HG03457 (cell line): Measurements from ENCODE around the gene SFXN4.
"Not testable (repeated sequence)": the region's sequence is repeated elsewhere in the genome, so short reads cannot be mapped to it uniquely, and the experiment has no call there.

Experiments
- ATAC-seq: cut with Tn5 transposase; IDR thresholded peaks from one replicate; pipeline ENCODE4 v1.9.1; 2021; ENCODE audit warnings: moderate number of reproducible peaks; ENCODE audit not compliant: unreplicated experiment

The SFXN4 gene

DNA sequence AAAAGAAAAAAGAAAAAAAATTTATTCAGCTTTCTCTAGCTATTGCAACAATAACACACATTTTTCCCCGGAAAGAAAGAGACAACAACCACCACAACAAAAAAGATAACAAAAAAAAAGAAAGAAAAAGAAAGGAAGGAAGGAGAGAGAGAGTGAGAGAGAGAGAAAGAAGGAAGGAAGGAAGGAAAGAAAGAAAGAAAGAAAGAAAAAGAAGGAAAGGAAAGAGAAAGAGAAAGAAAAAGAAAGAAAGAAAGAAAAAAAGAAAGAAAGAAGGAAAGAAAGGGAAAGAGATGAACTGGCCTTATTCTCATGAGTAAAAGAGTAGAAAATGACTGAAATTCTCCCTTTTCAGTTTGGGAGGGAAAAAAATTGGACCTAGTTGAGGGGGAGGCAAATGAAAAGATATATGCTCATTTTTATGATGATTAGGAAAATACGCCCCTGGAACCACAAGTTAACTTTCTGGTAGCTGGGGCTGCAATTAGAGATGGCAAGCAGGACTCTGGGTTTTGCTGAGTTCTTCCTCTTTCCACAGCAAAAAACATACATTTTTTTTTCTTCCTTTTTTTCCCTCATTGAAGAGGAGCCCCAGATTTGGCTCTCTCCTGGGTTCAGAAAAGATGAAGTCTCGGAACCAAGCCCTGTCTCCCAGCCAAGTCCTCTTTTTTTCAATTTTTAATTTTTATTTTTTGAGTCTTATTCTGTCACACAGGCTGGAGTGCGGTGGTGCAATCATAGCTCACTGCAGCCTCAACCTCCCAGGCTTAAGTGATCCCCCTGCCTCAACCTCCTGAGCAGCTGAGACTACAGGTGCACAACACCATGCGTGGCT is 25.7 kb upstream of the SFXN4 start:
- no peak for ATAC-seq

DNA sequence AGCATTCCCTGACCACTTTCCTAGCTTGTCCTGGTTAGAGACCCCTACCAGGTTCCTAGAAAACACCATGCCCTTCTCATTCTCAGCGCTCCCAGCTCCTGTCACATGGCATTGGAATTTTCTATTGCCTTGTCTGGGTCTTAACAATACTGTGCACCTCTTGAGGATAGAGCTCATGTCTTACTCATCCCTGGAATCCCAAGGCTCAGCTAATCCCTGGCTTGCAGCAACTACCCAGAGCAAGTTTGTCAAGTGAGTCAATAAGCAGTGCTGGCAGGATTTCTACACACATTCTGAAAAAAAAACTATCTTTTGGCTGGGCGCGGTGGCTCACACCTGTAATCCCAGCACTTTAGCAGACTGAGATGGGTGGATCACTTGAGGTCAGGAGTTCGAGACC is 24.8 kb upstream of the SFXN4 start:
- no peak for ATAC-seq

DNA sequence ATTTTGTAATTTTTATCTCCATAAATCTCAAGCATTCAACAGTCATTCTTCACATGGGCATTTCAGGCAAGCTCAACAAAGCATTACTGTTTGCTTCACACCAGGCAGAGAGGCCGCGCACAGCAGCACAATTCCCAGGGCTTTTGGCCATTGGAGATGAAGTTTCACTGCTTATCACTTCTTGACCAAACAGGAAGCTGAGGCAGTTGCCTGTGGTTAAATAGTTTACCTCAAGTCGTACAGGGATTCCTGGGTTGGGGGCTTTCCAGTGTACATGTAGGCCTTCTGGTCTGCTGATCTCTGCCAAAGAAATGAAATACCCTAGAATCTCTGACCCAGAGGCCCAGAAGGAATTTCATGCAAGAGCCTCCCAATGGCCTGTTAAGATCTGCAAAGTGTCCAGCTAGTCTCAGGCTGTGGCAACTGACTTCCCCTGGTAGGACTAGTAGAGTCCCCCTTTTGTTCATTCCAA is 24.3 kb upstream of the SFXN4 start:
- ATAC-seq: no peak

DNA sequence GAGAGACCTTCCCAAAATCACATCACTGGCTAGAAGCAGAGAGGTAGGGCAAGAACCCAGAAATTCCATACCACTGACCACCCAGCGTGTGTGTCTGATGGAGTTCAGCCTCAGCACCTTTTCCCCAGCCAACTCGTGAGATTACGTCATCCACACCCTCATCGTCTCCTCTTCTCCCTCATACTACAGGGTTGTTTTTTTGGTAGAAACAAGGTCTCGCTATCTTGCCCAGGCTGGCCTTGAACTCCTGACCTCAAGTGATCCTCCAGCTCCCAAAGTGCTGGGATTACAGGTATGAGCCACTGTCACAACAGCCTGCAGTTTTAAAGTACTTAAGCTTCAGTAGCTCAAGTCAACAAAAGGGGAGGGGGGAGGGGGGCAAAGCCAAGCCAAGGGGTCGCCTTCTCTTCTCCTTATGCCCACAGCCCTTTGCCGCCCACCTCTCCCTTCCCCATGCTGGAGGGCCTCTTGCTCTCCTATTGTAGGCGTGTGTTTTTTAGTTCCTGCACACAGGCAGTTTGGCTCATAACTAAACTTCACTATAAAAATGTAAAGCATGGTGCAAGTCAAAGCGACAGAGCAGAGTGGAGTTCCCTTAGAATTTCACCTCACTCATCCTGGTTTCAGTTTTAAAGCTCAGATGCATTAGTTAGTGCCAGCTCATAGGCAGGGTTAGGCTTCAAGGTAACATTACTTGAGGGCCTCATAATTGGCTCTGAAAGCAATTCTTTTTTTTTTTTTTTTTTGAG is 18.3 kb upstream of the SFXN4 start:
- no peak for ATAC-seq

DNA sequence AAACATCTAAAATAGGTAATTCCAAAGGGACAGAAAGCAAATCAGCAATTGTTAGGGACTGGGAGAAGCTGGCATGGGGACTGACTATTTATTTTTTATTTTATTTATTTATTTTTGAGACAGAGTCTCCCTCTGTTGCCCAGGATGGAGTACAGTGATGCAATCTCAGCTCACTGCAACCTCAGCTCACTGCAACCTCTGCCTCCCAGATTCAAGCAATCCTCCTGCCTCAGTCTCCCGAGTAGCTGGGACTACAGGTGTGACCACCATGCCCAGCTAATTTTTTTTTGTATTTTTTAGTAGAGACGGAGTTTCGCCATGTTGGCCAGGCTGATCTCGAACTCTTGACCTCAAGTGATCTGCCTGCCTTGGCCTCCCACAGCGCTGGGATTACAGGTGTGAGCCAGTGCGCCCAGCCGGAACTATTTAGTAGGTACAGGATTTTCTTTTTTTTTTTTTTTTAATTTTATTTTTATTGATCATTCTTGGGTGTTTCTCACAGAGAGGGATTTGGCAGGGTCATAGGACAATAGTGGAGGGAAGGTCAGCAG is 15.4 kb upstream of the SFXN4 start:
- not testable (repeated sequence) for ATAC-seq

DNA sequence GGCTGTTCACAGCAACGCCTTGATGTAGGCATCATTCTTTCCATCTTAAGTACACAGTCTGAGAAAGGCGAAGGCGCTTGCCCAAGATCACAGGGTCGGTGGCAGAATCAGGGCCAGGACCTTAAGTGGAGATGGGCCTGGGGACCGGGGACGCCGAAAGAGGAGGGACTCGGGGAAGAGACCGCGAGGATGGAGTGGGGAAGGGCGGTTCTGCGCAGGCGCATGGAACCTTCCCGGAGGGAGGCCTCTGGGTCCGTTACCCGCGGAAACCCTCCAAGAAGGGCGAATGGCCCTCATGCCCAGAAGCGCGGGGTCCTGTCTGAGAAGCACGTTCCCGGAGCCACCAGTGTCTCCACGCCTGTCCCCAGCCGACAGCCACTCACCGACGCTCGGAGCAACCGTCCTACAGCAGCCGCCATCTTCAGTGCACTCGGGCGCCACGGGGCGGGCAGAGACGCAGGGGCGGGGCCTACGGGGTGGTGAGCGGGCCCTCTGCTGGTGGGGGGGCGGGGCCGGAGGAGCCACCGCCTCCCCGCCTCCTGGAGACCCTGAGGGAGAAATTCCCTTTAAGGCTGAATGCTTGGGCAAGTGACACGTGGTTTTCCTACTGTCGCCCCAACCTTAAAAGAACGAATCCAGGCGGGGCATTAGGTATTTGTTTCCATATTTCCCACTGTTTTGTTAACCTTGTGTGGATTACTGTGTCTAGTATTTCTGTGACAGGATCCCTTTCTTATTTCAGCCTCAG is 13.0 kb upstream of the SFXN4 start, which contains the start of gene PRDX3:
PRDX3 (minus strand) TSS at position 441 of the 748 bp plus-strand sequence; CDS start at position 419, 22 bp downstream.
- peak; percentile 83 for ATAC-seq

DNA sequence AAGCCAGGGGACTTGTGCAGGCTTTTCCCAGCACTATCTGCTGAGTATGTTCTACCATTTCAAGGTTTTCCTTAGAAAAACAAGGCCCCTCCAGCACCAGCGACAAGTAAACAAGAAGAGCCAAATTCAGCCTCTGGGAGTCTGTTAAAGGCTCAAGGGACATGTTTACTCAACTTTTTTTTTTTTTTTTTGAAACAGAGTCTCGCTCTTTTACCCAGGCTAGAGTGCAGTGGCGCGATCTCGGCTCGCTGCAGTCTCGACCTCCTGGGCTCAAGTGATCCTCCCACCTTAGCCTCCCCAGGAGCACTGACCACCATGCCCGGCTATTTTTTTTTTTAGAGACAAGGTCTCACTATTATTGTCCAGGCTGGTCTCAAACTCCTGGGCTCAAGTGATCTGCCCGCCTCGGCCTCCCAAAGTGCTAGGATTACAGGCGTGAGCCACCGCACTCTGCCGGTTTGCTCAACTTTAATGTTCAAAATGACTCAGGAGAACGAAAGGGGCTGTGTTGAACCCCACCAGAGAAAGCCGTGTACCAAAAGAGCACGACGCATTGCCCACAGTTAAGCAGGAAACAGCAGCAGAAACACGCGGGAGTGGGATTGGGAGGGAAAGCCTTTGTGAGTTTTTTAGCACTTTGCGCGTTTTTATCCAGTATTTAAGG is 12.3 kb upstream of the SFXN4 start:
- ATAC-seq: peak; percentile 7

DNA sequence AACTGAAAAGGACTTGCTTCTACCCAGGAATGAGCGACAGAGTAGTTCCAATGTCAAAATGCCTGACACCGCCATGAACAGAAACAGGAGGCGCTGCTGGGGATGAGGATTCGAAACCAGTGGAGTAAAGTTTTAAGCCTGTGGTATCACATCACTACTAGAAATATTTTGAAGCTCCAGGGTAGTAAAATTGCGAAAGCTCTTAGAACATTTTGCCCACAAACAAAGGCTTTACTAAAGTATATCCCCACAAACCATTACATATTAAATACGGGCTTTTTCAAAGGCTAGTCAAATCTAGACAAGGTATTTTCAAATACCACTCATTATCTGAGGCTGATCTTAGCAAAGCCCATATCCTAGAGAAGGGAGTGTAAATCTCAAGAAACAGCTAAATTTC is 10.7 kb upstream of the SFXN4 start:
- ATAC-seq: no peak

DNA sequence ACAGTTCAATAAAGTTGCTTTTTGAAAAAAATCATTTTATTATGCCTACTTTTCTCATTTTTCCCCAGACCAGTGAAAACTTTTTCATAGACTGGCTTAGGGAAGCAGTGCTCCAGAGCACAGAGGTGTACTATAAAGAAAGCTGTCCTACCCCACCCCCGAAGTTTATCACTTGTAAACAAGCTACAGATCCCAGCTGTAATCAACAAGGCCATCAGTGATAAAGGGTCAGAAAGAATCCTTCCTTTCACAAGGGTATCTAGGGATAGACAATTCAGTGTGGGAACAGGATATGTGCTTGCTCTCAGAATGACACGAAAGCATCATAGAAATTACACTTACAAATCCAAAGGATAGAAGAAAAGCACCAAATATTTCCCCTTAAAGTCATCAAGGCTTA is 8.6 kb upstream of the SFXN4 start:
- ATAC-seq: no peak

DNA sequence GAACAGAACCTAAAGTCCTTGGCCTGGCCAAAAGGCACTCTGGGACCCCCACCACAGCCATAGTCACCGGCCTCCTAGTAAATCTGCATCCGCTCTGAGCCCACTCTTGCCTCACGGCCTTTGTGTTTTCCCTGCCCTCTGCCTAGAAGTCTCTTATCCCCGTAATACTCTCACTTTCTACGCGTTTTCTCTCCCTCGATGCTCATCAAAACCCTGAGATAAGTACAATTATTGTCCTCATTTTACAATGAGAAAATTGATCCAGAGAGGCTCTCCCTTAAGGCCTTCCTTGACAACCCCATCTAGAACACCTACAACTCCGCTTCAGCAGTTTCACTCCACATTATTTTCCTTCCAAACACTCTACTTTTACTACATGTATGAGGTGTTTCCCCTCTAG is 1.5 kb upstream of the SFXN4 start:
- no peak for ATAC-seq

DNA sequence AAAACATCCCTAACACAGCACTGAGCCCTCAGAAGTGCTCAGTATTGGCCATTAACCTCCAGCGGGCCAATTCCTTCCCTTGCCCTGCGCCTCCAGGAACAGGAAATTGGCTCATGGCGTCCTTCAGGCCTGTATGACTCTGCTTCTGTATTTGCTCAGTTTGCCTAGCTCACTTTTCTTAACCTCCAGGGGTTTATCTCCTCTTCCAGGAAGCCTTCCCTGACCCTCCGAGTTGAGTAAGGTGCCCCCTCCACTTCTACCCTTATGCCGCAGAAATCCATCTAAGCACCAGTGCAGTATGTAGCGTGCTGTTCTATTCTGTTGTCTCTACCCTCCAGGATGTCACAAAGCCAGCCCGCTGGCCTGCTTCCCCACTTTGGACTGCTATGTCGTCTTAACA is 1.1 kb upstream of the SFXN4 start:
- ATAC-seq: no peak

DNA sequence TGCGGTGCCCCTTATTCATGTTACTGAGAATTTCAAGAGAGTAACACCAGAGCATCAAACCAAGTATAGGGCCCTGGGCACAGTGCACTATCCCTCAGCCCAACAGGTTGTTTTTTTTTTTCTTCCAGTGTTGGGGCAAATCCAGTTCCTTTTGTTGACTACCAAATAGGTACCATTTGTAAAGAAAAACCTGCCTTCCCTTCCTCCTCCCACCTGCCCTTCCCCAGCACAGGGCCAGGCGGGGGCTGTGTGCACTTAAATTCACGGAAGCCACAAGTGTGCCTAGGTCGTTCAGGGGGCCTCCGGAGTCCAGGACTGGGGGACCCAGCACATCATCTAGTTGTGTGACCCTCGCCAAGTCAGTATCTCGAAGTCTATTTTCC is 595 bp upstream of the SFXN4 start:
- ATAC-seq: no peak

DNA sequence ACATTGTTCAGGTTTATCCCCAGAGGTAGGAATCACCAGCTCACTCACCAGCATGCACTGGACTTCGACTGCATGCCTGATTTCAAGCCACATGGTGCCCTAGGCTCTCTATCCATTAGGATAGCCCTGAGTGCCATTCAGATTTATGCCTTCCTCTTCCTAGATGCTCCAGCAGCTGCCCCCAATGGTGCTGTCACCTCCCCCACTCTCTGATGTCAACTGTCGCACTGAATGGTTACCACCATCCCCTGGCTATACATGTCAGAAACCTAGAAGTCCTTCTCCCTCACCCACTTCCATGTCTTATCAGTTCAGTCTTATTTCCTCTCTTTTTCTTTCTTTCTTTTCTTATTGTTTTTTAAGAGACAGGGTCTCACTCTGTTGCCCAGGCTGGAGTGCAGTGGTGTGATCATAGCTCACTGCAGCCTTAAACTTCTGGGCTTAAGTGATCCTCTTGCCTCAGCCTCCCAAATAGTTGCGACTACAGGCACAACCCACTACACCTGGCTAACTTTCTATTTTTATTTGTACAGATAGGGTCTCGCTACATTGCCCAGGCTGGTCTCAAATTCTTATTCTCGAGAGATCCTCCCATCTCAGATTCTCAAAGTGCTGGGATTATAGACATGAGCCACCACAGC is 2.9 kb downstream of the SFXN4 start:
- no peak for ATAC-seq

DNA sequence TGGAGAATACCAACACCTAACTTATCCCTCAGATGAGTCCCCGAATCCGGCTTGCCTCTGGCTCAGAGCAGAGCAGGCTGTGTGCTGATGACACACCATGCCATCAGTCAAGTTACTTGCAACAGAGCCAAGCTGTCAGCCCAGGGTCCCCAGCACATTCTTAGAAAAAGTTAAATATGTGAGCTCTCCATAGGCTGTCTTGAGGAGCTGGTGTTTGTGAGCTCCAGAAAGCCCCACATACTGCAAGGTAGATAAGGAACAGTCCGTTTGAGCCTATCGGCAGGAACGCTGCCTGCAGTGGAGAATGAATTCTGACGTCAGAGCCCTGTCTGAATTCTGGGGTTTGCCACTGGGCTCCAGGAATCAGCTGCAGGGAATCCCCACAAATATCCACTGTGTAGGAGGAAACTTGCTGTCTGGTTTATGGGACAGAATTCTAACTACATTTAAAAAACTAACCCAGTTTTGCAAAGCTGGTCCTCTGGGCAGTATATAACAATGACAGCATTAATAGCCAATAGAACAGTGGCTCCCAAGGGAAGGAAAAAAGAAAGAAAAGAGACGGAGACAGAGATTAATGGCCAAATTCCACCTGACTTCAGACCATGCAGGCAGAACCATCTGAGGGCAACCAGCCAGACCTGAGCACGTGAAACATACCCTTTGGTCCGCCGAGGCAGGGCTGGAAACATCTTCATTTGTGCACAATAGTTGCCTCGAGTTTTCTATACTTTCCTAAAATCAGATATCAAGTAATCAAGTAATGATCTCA is 3.6 kb downstream of the SFXN4 start:
- ATAC-seq: no peak

DNA sequence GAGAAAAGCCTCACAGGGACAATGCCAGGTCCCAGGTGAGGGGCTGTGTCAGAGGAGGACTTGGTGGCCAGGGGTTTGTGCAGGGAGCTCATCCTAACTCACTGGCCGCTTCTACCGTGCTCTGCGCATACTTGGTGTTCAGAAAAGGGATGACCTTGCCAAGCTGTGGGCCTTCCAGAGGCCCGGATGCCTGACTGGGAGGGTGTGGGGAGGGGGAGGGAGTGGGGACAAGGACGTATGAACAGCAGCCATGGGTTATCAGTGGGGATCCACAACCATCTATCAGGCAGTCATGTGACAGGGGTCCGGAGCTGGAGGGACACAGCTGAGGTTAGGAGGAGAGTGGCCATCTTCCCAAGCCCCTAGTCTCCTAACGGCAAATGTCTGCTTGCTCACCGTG is 6.2 kb downstream of the SFXN4 start:
- no peak for ATAC-seq

DNA sequence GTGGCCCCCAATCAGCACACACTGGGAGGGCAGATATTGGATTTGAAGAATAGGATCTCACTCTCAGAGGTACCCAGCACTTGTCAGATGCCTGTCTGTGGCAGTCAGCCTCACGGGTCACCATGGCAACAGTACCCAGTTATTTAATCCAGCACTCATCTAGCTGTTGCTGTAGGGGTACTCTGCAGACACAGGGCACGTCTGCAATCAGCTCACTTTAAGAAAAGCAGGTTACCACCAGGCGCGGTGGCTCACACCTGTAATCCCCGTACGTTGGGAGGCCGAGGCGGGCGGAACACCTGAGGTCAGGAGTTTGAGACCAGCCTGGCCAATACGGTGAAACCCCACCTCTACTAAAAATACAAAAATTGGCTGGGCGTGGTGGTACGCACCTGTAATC is 11.9 kb downstream of the SFXN4 start:
- ATAC-seq: no peak

DNA sequence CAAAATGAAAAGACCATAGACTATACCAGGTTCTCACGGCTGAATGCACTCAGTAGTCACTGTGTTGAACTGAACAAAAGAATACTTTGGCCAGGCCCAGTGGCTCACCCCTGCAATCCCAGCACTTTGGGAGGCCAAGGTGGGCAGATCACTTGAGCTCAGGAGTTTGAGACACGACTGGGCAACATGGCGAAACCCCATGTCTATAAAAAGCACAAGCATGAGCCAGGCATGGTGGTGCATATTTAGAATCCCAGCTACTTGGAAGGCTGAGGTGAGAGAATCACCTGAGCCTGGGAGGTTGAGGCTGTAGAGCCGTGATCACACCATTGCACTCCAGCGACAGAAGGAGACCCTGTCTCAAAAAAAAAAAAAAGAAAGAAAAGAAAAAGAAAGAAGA is 12.5 kb downstream of the SFXN4 start:
- ATAC-seq: no peak

DNA sequence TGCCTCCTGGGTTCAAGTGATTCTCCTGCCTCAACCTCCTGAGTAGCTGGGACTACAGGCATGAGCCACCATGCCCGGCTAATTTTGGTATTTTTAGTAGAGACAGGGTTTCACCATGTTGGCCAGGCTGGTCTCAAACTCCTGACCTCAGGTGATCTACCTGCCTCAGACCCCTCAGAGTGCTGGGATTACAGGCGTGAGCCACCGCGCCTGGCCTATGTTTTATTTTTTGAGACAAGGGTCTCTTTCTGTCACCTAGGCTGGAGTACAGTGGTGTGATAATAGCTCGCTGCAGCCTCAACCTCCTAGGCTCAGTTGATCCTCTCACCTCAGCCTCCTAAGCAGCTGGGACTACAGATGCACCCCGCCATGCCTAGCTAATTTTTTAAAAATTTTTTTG is 13.9 kb downstream of the SFXN4 start:
- ATAC-seq: not testable (repeated sequence)

DNA sequence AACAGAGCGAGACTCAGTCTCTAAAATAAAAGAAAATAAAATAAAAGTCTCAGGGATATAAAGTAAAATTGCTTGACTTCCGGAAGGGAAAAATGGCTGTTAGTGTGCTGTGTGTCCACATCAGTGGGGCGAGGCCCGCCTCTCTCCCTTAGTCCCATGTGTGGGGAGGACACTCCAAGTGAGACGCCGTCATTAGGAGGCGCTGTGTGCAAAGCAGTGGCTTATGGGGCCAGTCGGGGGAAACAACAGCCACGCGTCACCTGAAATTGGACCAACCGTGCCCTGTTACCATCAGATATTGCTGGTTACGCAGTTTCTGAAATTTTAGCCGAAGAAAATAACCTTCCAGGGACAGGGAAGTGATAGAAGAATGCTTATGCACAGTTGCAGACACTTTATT is 15.8 kb downstream of the SFXN4 start:
- ATAC-seq: no peak
